Neural cell (in vitro differentiated cells): Measurements from ENCODE around the gene DCAF6. TPM values are rescaled to one million over a fixed set of nuclear protein-coding genes. Genes with fewer than 3 reads are reported as not detected.

Experiments
- H2AFZ ChIP-seq: fragments of 200-600, 300-800 bp; sonication (generic), shearing (Covaris generic); 2 replicates; pipeline ENCODE4 v1.6.0; 2014; ENCODE audit warnings: low read depth, mild to moderate bottlenecking, antibody characterized with exemption, low read length, moderate library complexity
- H3F3A ChIP-seq: fragments of 200-600 bp; shearing (Covaris generic); 2 replicates; pipeline ENCODE4 v1.6.1; 2016; ENCODE audit warnings: mild to moderate bottlenecking, moderate library complexity, mixed read lengths, antibody characterized with exemption, low read length; ENCODE audit not compliant: insufficient read depth, poor library complexity, severe bottlenecking
- H3K27ac ChIP-seq: fragments of 200-600, 300-800 bp; sonication (generic), shearing (Covaris generic); 2 replicates; pipeline ENCODE4 v1.5.1; 2014; ENCODE audit warnings: mild to moderate bottlenecking, low read length, moderate library complexity
- H3K27me3 ChIP-seq: fragments of 300-800, 200-600 bp; sonication (generic), shearing (Covaris generic); 2 replicates; pipeline ENCODE4 v1.6.0; 2014; ENCODE audit warnings: mild to moderate bottlenecking, low read depth, low read length, moderate library complexity; ENCODE audit not compliant: insufficient read depth
- H3K36me3 ChIP-seq: fragments of 300-800, 200-600 bp; sonication (generic), shearing (Covaris generic); 2 replicates; pipeline ENCODE4 v1.5.1; 2014; ENCODE audit warnings: mild to moderate bottlenecking, antibody characterized with exemption, low read length, moderate library complexity; ENCODE audit not compliant: insufficient read depth
- H3K4me2 ChIP-seq: fragments of 300-800, 200-600 bp; sonication (generic), shearing (Covaris generic); 2 replicates; pipeline ENCODE4 v1.6.0; 2014; ENCODE audit warnings: mild to moderate bottlenecking, low read length
- H3K4me3 ChIP-seq: fragments of 300-800, 200-600 bp; sonication (generic), shearing (Covaris generic); 2 replicates; pipeline ENCODE4 v1.5.1; 2014; ENCODE audit warnings: mild to moderate bottlenecking, low read length, moderate library complexity
- H3K79me2 ChIP-seq: fragments of 200-600 bp; shearing (Covaris generic); replicated peaks from 2 replicates; pipeline ENCODE4 v1.6.0; 2014; ENCODE audit warnings: mild to moderate bottlenecking, low read length, moderate library complexity; ENCODE audit not compliant: insufficient read depth
- H3K9ac ChIP-seq: fragments of 300-800, 200-600 bp; sonication (generic), shearing (Covaris generic); 2 replicates; pipeline ENCODE4 v1.6.1; 2016; ENCODE audit warnings: mild to moderate bottlenecking, low read length, mixed read lengths
- H3K9me2 ChIP-seq: fragments of 200-600 bp; shearing (Covaris generic); 2 replicates; pipeline ENCODE4 v1.6.1; 2016; ENCODE audit warnings: mild to moderate bottlenecking, low read length, mixed read lengths; ENCODE audit not compliant: insufficient read depth
- H3K9me3 ChIP-seq: fragments of 200-600, 300-800 bp; sonication (generic), shearing (Covaris generic); 2 replicates; pipeline ENCODE4 v1.6.1; 2016; ENCODE audit warnings: mild to moderate bottlenecking, mixed run types, low read length, moderate library complexity, mixed read lengths
- H4K20me1 ChIP-seq: fragments of 200-600 bp; shearing (Covaris generic); 2 replicates; pipeline ENCODE4 v1.6.1; 2016; ENCODE audit warnings: mild to moderate bottlenecking, mixed run types; ENCODE audit not compliant: insufficient read depth
- EP300 ChIP-seq: fragments of 450-650 bp; conservative IDR thresholded peaks from 2 replicates; pipeline ENCODE4 v1.6.1; 2014; ENCODE audit warnings: antibody characterized with exemption, mild to moderate bottlenecking, moderate library complexity; ENCODE audit not compliant: poor library complexity, severe bottlenecking
- EZH2 ChIP-seq: fragments of 200-600, 300-800 bp; shearing (Covaris generic), sonication (generic); IDR thresholded peaks from 2 replicates; pipeline ENCODE4 v1.6.1; 2014; ENCODE audit warnings: antibody characterized with exemption, low read length, borderline replicate concordance, mild to moderate bottlenecking; ENCODE audit not compliant: insufficient read depth, poor library complexity, severe bottlenecking
- MXI1 ChIP-seq: fragments of 450-650 bp; conservative IDR thresholded peaks from 2 replicates; pipeline ENCODE4 v1.6.1; 2014; ENCODE audit warnings: antibody characterized with exemption, mild to moderate bottlenecking; ENCODE audit not compliant: poor library complexity, severe bottlenecking
- POLR2AphosphoS5 ChIP-seq: IDR thresholded peaks from 2 replicates; pipeline ENCODE4 v1.6.1; 2012
- RAD21 ChIP-seq: fragments of 450-650 bp; conservative IDR thresholded peaks from 2 replicates; pipeline ENCODE4 v1.6.1; 2014; ENCODE audit warnings: antibody characterized with exemption, mild to moderate bottlenecking, moderate library complexity
- SMC3 ChIP-seq: fragments of 450-650 bp; conservative IDR thresholded peaks from 2 replicates; pipeline ENCODE4 v1.6.1; 2014; ENCODE audit warnings: antibody characterized with exemption, mild to moderate bottlenecking, moderate library complexity; ENCODE audit not compliant: poor library complexity
- TAF1 ChIP-seq: IDR thresholded peaks from 2 replicates; pipeline ENCODE4 v1.6.1; 2012; ENCODE audit warnings: low read depth
- polyA plus RNA-seq: library from polyadenylated mRNA; depleted of rRNA; stranded (reverse); fragments of >200 nt; gene quantifications from 2 replicates; pipeline ENCODE4 v1.2.3, GENCODE V29; 2014
- TF ChIP-seq, protein P1 (sequence below): fragments of 450-650 bp; IDR thresholded peaks from 2 replicates; pipeline ENCODE4 v1.5.1; 2014; ENCODE audit warnings: antibody characterized with exemption, mild to moderate bottlenecking, moderate library complexity; ENCODE audit not compliant: poor library complexity, severe bottlenecking
- TF ChIP-seq, protein P2 (sequence below): IDR thresholded peaks from 2 replicates; pipeline ENCODE4 v1.6.1; 2012; ENCODE audit warnings: borderline replicate concordance

DCAF6 gene
- polyA plus RNA-seq, 1 donor from 2014 or later = 44.8 TPM

DNA sequence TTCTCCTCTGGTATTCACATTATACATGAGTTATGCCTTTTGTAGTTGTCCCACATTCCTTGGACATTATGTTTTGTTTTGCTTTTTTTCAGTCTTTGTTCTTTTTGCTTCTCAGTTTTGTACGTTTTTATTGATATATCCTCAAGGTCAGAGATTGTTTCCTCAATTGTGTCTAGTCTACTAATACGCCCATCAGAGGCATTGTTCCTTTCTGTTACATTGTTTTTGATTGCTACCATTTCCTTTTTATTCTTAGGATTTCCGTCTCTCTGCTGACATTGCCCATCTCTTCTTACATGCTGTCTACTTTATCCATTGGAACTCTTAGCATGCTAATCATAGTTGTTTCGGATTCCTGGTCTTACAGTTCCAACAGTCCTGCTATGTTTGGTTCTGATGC lies 28.2 kb downstream of the DCAF6 start:
- Histone ChIP-seq H3F3A (no peaks in the 10 kb centered on the region), H3K4me2 (no peak overlapping the region), H4K20me1 (no peaks in the 10 kb centered on the region), H3K4me3 (no peak overlapping the region), H3K36me3 (no peaks in the 10 kb centered on the region), H3K9me2 (no peaks in the 10 kb centered on the region), H3K27me3 (no peaks in the 10 kb centered on the region), H2AFZ (no peak overlapping the region), H3K9me3 (no peaks in the 10 kb centered on the region), H3K9ac (no peak overlapping the region), H3K27ac (no peak overlapping the region), H3K79me2 (no peaks in the 10 kb centered on the region)
- TF ChIP-seq RAD21 = no peak
- no peak for TF ChIP-seq SMC3
- TF ChIP-seq EP300 = no peak

DNA sequence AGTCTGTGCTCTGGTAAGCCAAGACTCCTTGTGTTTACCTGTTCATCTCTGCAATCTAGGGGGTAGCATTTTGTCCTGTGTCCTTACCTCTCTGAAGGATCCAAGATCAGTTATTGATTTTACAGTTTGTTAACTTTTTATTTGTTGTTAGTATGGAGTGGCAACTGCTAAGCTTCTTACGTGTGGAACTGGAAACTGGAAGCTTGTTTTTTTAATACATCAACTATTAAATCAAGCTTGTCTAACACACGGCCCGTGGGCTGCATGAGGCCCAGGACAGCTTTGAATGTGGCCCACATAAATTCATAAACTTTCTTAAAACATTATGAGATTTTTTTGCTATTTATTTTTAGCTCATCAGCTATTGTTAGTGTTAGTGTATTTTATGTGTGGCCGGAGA lies 29.6 kb downstream of the DCAF6 start:
- Histone ChIP-seq H3K79me2 (no peaks in the 10 kb centered on the region), H3F3A (no peaks in the 10 kb centered on the region), H3K36me3 (no peaks in the 10 kb centered on the region), H3K9ac (no peak overlapping the region), H3K4me3 (no peak overlapping the region), H4K20me1 (no peaks in the 10 kb centered on the region), H2AFZ (no peak overlapping the region), H3K9me3 (no peaks in the 10 kb centered on the region), H3K9me2 (no peaks in the 10 kb centered on the region), H3K27me3 (no peaks in the 10 kb centered on the region), H3K4me2 (no peak overlapping the region), H3K27ac (no peak overlapping the region)
- TF ChIP-seq POLR2AphosphoS5 = no peak
- TF ChIP-seq, protein P1, sequence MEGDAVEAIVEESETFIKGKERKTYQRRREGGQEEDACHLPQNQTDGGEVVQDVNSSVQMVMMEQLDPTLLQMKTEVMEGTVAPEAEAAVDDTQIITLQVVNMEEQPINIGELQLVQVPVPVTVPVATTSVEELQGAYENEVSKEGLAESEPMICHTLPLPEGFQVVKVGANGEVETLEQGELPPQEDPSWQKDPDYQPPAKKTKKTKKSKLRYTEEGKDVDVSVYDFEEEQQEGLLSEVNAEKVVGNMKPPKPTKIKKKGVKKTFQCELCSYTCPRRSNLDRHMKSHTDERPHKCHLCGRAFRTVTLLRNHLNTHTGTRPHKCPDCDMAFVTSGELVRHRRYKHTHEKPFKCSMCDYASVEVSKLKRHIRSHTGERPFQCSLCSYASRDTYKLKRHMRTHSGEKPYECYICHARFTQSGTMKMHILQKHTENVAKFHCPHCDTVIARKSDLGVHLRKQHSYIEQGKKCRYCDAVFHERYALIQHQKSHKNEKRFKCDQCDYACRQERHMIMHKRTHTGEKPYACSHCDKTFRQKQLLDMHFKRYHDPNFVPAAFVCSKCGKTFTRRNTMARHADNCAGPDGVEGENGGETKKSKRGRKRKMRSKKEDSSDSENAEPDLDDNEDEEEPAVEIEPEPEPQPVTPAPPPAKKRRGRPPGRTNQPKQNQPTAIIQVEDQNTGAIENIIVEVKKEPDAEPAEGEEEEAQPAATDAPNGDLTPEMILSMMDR = no peak
- no peak for TF ChIP-seq TAF1
- TF ChIP-seq RAD21 = no peak
- TF ChIP-seq SMC3 = no peak
- TF ChIP-seq EP300 = no peak
- no peak for TF ChIP-seq EZH2

DNA sequence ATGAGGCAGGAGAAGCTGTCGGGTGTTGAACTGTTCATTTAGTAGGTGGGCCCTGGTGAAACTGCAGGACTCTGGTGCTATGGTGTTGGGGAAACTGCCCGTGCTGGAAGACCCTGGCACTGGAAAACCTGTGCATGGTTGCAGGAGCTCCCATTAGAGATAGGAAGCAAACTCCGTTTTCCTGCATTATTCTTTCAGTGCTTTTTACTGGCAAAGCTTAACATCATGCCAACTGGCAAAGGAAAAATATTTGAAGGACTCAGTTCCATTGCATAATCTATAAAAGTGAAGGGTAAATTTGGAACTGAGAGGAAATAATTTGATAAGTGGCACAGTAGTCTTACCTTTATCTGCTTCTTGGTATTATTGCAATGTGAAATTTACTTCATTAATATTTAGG lies 32.1 kb downstream of the DCAF6 start:
- Histone ChIP-seq H3K9me2 (no peaks in the 10 kb centered on the region), H3F3A (no peaks in the 10 kb centered on the region), H3K36me3 (no peaks in the 10 kb centered on the region), H3K4me3 (no peak overlapping the region), H4K20me1 (no peaks in the 10 kb centered on the region), H3K9me3 (no peaks in the 10 kb centered on the region), H3K9ac (no peak overlapping the region), H3K79me2 (no peaks in the 10 kb centered on the region), H3K27ac (no peak overlapping the region), H2AFZ (no peak overlapping the region), H3K27me3 (no peaks in the 10 kb centered on the region), H3K4me2 (no peak overlapping the region)
- no peak for TF ChIP-seq MXI1
- no peak for TF ChIP-seq POLR2AphosphoS5
- no peak for TF ChIP-seq SMC3
- no peak for TF ChIP-seq EP300
- TF ChIP-seq, protein P1 = no peak
- TF ChIP-seq RAD21 = no peak
- no peak for TF ChIP-seq TAF1
- no peak for TF ChIP-seq EZH2
- TF ChIP-seq, protein P2, sequence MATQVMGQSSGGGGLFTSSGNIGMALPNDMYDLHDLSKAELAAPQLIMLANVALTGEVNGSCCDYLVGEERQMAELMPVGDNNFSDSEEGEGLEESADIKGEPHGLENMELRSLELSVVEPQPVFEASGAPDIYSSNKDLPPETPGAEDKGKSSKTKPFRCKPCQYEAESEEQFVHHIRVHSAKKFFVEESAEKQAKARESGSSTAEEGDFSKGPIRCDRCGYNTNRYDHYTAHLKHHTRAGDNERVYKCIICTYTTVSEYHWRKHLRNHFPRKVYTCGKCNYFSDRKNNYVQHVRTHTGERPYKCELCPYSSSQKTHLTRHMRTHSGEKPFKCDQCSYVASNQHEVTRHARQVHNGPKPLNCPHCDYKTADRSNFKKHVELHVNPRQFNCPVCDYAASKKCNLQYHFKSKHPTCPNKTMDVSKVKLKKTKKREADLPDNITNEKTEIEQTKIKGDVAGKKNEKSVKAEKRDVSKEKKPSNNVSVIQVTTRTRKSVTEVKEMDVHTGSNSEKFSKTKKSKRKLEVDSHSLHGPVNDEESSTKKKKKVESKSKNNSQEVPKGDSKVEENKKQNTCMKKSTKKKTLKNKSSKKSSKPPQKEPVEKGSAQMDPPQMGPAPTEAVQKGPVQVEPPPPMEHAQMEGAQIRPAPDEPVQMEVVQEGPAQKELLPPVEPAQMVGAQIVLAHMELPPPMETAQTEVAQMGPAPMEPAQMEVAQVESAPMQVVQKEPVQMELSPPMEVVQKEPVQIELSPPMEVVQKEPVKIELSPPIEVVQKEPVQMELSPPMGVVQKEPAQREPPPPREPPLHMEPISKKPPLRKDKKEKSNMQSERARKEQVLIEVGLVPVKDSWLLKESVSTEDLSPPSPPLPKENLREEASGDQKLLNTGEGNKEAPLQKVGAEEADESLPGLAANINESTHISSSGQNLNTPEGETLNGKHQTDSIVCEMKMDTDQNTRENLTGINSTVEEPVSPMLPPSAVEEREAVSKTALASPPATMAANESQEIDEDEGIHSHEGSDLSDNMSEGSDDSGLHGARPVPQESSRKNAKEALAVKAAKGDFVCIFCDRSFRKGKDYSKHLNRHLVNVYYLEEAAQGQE = no peak
